GM12878 (cell line): ENCODE measurements around the gene PTPRC.

Experiments
- CEBPB ChIP-seq, 2 experiments: fragments of 150-350 bp in 1 of 2; IDR thresholded peaks; 2 replicates each; pipeline ENCODE4 v1.6.1; 2012 to 2014; ENCODE audit warnings: low read depth in 2 of 2, low read length in 2 of 2, borderline replicate concordance in 1 of 2, inconsistent platforms in 1 of 2
- CTCF ChIP-seq, 3 experiments: IDR thresholded peaks in 2 of 3; conservative IDR thresholded peaks in 1 of 3; 2 replicates each; pipeline ENCODE4 v1.5.1; 2011; ENCODE audit warnings: low read depth in 3 of 3, low read length in 3 of 3, mild to moderate bottlenecking in 3 of 3, control low read depth in 2 of 3, moderate library complexity in 2 of 3, inconsistent platforms in 1 of 3, mixed read lengths in 1 of 3; ENCODE audit not compliant: control insufficient read depth in 2 of 3, insufficient read depth in 1 of 3; ENCODE audit errors: extremely low read depth in 1 of 3
- EP300 ChIP-seq, 2 experiments: fragments of 150-350 bp in 1 of 2; IDR thresholded peaks; 2 replicates each; pipeline ENCODE4 v1.6.1; 2011 to 2012; ENCODE audit warnings: low read depth in 2 of 2, low read length in 2 of 2, borderline replicate concordance in 1 of 2, improper control_type of control experiment in 1 of 2, inconsistent platforms in 1 of 2; ENCODE audit not compliant: control insufficient read depth in 1 of 2
- EZH2 ChIP-seq: IDR thresholded peaks from 2 replicates; pipeline ENCODE4 v1.6.1; 2012; ENCODE audit warnings: low read depth, mild to moderate bottlenecking, control low read depth, inconsistent platforms, low read length, borderline replicate concordance; ENCODE audit not compliant: control insufficient read depth
- PKNOX1 ChIP-seq: fragments of 450-650 bp; IDR thresholded peaks from 2 replicates; pipeline ENCODE4 v1.6.1; 2016; ENCODE audit warnings: mild to moderate bottlenecking
- POLR2AphosphoS5 ChIP-seq: IDR thresholded peaks from 2 replicates; pipeline ENCODE4 v1.6.1; 2011; ENCODE audit warnings: mild to moderate bottlenecking, low read length, inconsistent platforms
- RBBP5 ChIP-seq: fragments of 200-600 bp; sonication (generic); conservative IDR thresholded peaks from 2 replicates; pipeline ENCODE4 v1.6.1; 2016
- SUZ12 ChIP-seq: fragments of 200-600 bp; sonication (generic); IDR thresholded peaks from one replicate; pipeline ENCODE4 v1.6.1; 2018; ENCODE audit warnings: antibody characterized with exemption, mild to moderate bottlenecking; ENCODE audit not compliant: unreplicated experiment
- TAF1 ChIP-seq: IDR thresholded peaks from 2 replicates; pipeline ENCODE4 v1.6.1; 2011; ENCODE audit warnings: mild to moderate bottlenecking, low read depth, low read length, borderline replicate concordance
- ZNF274 ChIP-seq: IDR thresholded peaks from one replicate; pipeline ENCODE4 v1.8.0; 2011; ENCODE audit not compliant: insufficient read length, insufficient read depth
- ZNF384 ChIP-seq: IDR thresholded peaks from 2 replicates; pipeline ENCODE4 v1.6.1; 2012; ENCODE audit warnings: low read depth, mild to moderate bottlenecking, low read length, improper control_type of control experiment, borderline replicate concordance
- TF ChIP-seq, protein P1 (sequence below): IDR thresholded peaks from 2 replicates; pipeline ENCODE4 v1.6.1; 2012; ENCODE audit warnings: low read depth, low read length, improper control_type of control experiment
- TF ChIP-seq, protein P2 (sequence below): IDR thresholded peaks from 2 replicates; pipeline ENCODE4 v1.6.1; 2012; ENCODE audit warnings: low read depth, low read length, improper control_type of control experiment

GRCh38 chr1:198765416-198765815 is 126.6 kb downstream of the PTPRC start:
- TF ChIP-seq CTCF (IDR thresholded peaks at IDR 0.05 in 2 of 3, conservative IDR thresholded peaks at IDR 0.05 in 1 of 3; ENCODE audit: control insufficient read depth in 2 of 3, extremely low read depth in 1 of 3, insufficient read depth in 1 of 3, low read depth in 3 of 3, low read length in 3 of 3) (no peak), ZNF274 (no peak), PKNOX1 (no peak), CEBPB (IDR thresholded peaks at IDR 0.05; ENCODE audit: borderline replicate concordance in 1 of 2, low read depth in 2 of 2, low read length in 2 of 2) (no peak), POLR2AphosphoS5 (no peak), EP300 (IDR thresholded peaks at IDR 0.05; ENCODE audit: borderline replicate concordance in 1 of 2, control insufficient read depth in 1 of 2, low read depth in 2 of 2, low read length in 2 of 2) (no peak), EZH2 (no peak), SUZ12 (no peak), ZNF384 (no peak), TAF1 (no peak), RBBP5 (no peak)
- TF ChIP-seq, protein P1, sequence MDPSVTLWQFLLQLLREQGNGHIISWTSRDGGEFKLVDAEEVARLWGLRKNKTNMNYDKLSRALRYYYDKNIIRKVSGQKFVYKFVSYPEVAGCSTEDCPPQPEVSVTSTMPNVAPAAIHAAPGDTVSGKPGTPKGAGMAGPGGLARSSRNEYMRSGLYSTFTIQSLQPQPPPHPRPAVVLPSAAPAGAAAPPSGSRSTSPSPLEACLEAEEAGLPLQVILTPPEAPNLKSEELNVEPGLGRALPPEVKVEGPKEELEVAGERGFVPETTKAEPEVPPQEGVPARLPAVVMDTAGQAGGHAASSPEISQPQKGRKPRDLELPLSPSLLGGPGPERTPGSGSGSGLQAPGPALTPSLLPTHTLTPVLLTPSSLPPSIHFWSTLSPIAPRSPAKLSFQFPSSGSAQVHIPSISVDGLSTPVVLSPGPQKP = no peak
- TF ChIP-seq, protein P2, sequence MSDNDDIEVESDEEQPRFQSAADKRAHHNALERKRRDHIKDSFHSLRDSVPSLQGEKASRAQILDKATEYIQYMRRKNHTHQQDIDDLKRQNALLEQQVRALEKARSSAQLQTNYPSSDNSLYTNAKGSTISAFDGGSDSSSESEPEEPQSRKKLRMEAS = no peak
